Hepatocyte (in vitro differentiated cells): ENCODE measurements around the gene RBMX.
"Not testable (repeated sequence)": the region's sequence is repeated elsewhere in the genome, so short reads cannot be mapped to it uniquely, and the experiment has no call there.

Experiments
- EZH2 ChIP-seq: fragments of 200-600 bp; sonication (generic); IDR thresholded peaks from 2 replicates; pipeline ENCODE4 v1.6.1; 2016; ENCODE audit warnings: antibody characterized with exemption, mild to moderate bottlenecking, borderline replicate concordance
- TF ChIP-seq, protein P1 (sequence below): fragments of 200-600 bp; sonication (generic); IDR thresholded peaks from 2 replicates; pipeline ENCODE4 v1.5.1; 2016; ENCODE audit warnings: antibody characterized with exemption, mild to moderate bottlenecking; ENCODE audit not compliant: poor library complexity

DNA sequence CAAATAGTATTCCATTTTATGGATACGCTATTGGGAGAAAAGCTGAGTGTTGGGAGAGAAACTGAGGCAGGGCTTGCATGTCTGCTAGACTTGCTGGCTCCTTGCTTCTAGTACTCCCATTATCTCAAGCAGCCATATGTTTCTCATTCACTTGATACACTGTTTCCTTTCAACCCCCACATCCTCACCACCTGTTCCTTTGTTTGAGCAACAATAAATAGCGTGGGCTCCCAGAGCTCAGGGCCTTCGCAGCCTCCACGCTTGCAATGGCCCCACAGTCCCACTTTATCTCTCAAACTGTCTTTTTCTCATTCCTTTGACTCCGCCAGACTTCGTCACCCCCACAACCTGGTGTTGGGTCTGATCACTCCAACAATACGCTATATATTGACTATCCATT lies 18.2 kb upstream of the RBMX start:
- TF ChIP-seq, protein P1, sequence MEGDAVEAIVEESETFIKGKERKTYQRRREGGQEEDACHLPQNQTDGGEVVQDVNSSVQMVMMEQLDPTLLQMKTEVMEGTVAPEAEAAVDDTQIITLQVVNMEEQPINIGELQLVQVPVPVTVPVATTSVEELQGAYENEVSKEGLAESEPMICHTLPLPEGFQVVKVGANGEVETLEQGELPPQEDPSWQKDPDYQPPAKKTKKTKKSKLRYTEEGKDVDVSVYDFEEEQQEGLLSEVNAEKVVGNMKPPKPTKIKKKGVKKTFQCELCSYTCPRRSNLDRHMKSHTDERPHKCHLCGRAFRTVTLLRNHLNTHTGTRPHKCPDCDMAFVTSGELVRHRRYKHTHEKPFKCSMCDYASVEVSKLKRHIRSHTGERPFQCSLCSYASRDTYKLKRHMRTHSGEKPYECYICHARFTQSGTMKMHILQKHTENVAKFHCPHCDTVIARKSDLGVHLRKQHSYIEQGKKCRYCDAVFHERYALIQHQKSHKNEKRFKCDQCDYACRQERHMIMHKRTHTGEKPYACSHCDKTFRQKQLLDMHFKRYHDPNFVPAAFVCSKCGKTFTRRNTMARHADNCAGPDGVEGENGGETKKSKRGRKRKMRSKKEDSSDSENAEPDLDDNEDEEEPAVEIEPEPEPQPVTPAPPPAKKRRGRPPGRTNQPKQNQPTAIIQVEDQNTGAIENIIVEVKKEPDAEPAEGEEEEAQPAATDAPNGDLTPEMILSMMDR, result not testable (repeated sequence)
- not testable (repeated sequence) for TF ChIP-seq EZH2
